HepG2 (cell line): ENCODE measurements around the gene CCT8. TPM values are rescaled to one million over a fixed set of nuclear protein-coding genes. Genes with fewer than 3 reads are reported as not detected.
A peak's percentile ranks its signal among the peaks of the same experiment; 100 is the strongest.

Source experiments
- CEBPZ ChIP-seq: IDR thresholded peaks from 2 replicates; pipeline ENCODE4 v1.6.1; 2012; ENCODE audit warnings: low read length, improper control_type of control experiment
- DNMT1 ChIP-seq: sonication (generic); formaldehyde crosslinking; IDR thresholded peaks from 2 replicates; pipeline ENCODE4 v1.5.1; 2020; ENCODE audit warnings: mild to moderate bottlenecking, missing genetic modification reagents
- DRAP1 ChIP-seq: IDR thresholded peaks from 2 replicates; pipeline ENCODE4 v1.6.1; 2016; ENCODE audit warnings: missing genetic modification reagents, missing compliant biosample characterization
- EEA1 ChIP-seq: sonication (generic); formaldehyde crosslinking; IDR thresholded peaks from 2 replicates; pipeline ENCODE4 v1.5.1; 2020; ENCODE audit warnings: mild to moderate bottlenecking, missing genetic modification reagents, borderline replicate concordance
- EZH2 ChIP-seq: conservative IDR thresholded peaks from 2 replicates; pipeline ENCODE4 v1.6.1; 2012; ENCODE audit warnings: mild to moderate bottlenecking, low read depth, low read length, moderate library complexity
- FOXC1 ChIP-seq: sonication (generic); formaldehyde crosslinking; IDR thresholded peaks from 2 replicates; pipeline ENCODE4 v1.8.0; 2022; ENCODE audit warnings: mild to moderate bottlenecking, missing genetic modification reagents, borderline replicate concordance
- FOXP1 ChIP-seq, 2 experiments: fragments of 450-650 bp in 1 of 2; IDR thresholded peaks; 2 replicates each; pipeline ENCODE4 v1.6.1; 2017 to 2018; ENCODE audit warnings: antibody characterized with exemption in 1 of 2
- GLI4 ChIP-seq: sonication (generic); formaldehyde crosslinking; IDR thresholded peaks from 2 replicates; pipeline ENCODE4 v1.5.1; 2020; ENCODE audit warnings: missing genetic modification reagents, mild to moderate bottlenecking, moderate library complexity, borderline replicate concordance
- HIC2 ChIP-seq: sonication (generic); formaldehyde crosslinking; IDR thresholded peaks from 2 replicates; pipeline ENCODE4 v1.9.0; 2022; ENCODE audit warnings: low read depth, missing genetic modification reagents
- LRRFIP1 ChIP-seq: sonication (generic); formaldehyde crosslinking; conservative IDR thresholded peaks from 2 replicates; pipeline ENCODE4 v1.4.0; 2020; ENCODE audit warnings: missing genetic modification reagents
- MAZ ChIP-seq, 2 experiments: sonication (generic) in 1 of 2; formaldehyde crosslinking in 1 of 2; IDR thresholded peaks; 2 replicates each; pipeline versions ENCODE4 v1.5.0 to v1.6.1; 2012 to 2020; ENCODE audit warnings: low read depth in 2 of 2, mild to moderate bottlenecking in 2 of 2, borderline replicate concordance in 1 of 2, improper control_type of control experiment in 1 of 2, low read length in 1 of 2, missing genetic modification reagents in 1 of 2, moderate library complexity in 1 of 2
- POLR2AphosphoS2 ChIP-seq: IDR thresholded peaks from 2 replicates; pipeline ENCODE4 v1.6.1; 2011; ENCODE audit warnings: low read depth, low read length, improper control_type of control experiment
- SMAD1 ChIP-seq: sonication (generic); formaldehyde crosslinking; IDR thresholded peaks from 2 replicates; pipeline ENCODE4 v1.4.0; 2020; ENCODE audit warnings: missing genetic modification reagents, low read depth, mild to moderate bottlenecking, borderline replicate concordance
- SMARCE1 ChIP-seq: fragments of 450-650 bp; IDR thresholded peaks from 2 replicates; pipeline ENCODE4 v1.6.1; 2017; ENCODE audit warnings: borderline replicate concordance
- TBX3 ChIP-seq: fragments of 450-650 bp; IDR thresholded peaks from 2 replicates; pipeline ENCODE4 v1.6.1; 2017; ENCODE audit warnings: antibody characterized with exemption, mild to moderate bottlenecking, inconsistent platforms, borderline replicate concordance
- ZNF12 ChIP-seq: sonication (generic); formaldehyde crosslinking; IDR thresholded peaks from 2 replicates; pipeline ENCODE4 v1.5.0; 2020; ENCODE audit warnings: missing genetic modification reagents
- ZNF576 ChIP-seq: sonication (generic); formaldehyde crosslinking; IDR thresholded peaks from 2 replicates; pipeline ENCODE4 v1.4.0; 2020; ENCODE audit warnings: mild to moderate bottlenecking, missing genetic modification reagents
- ZNF747 ChIP-seq: sonication (generic); formaldehyde crosslinking; IDR thresholded peaks from 2 replicates; pipeline ENCODE4 v1.8.1; 2023; ENCODE audit warnings: missing genetic modification reagents, mild to moderate bottlenecking, borderline replicate concordance
- ZNF788 ChIP-seq: sonication (generic); formaldehyde crosslinking; IDR thresholded peaks from 2 replicates; pipeline ENCODE4 v1.5.0; 2020; ENCODE audit warnings: mild to moderate bottlenecking, missing genetic modification reagents, borderline replicate concordance
- polyA plus RNA-seq, 8 experiments: library from polyadenylated mRNA; depleted of rRNA in 3 of 8; stranded (reverse) in 7 of 8; unstranded in 1 of 8; fragments of >200 nt; fragmentation: Illumina TruSeq in 4 of 8; extraction: Trizol in 4 of 8; gene quantifications; 2 replicates each; pipeline versions ENCODE4 v1.2.1 to v1.2.3, GENCODE V29; 2011 to 2016; ENCODE audit warnings: low read depth in 4 of 8, missing spikeins in 1 of 8, mixed read lengths in 1 of 8; ENCODE audit not compliant: insufficient read depth in 1 of 8
- total RNA-seq, 5 experiments: library from RNA; depleted of rRNA; stranded (reverse); fragments of >200 nt; fragmentation: Illumina TruSeq; extraction: Trizol; gene quantifications; 2 replicates each; pipeline ENCODE4 v1.2.3, GENCODE V29; 2016; ENCODE audit warnings: low read depth in 1 of 5

The CCT8 gene
- total and polyA plus RNA-seq, 2 of the 13 experiments (the other 11 are each of a cell fraction or from before 2014, with no cell fraction given): 127 to 325 TPM

- TF ChIP-seq HIC2: no peak
- TF ChIP-seq CEBPZ: no peak
- TF ChIP-seq GLI4 (CRISPR knock-in tag): peak; percentile 73; the same call in 1 of the 2 replicates
- TF ChIP-seq ZNF788: peak; percentile 81; the same call in 1 of the 2 replicates
- no peak for TF ChIP-seq TBX3
- TF ChIP-seq LRRFIP1 (CRISPR knock-in tag): no peak
- TF ChIP-seq POLR2AphosphoS2: peak; percentile 73; the same call in 1 of the 2 replicates
- TF ChIP-seq SMARCE1: no peak
- no peak for TF ChIP-seq EZH2
- peak; percentile 78; the same call in 1 of the 2 replicates for TF ChIP-seq MAZ (IDR thresholded peaks at IDR 0.05; ENCODE audit: borderline replicate concordance, low read depth, low read length)
- TF ChIP-seq MAZ (CRISPR knock-in tag; IDR thresholded peaks at IDR 0.05; ENCODE audit: low read depth): peak; percentile 70
- TF ChIP-seq SMAD1: no peak
- TF ChIP-seq FOXC1: peak; percentile 52; the same call in 1 of the 2 replicates
- peak; percentile 45; the same call in 1 of the 2 replicates for TF ChIP-seq ZNF12 (CRISPR knock-in tag)
- TF ChIP-seq ZNF747: no peak
- TF ChIP-seq FOXP1 (IDR thresholded peaks at IDR 0.05): no peak
- TF ChIP-seq FOXP1 (CRISPR knock-in tag; IDR thresholded peaks at IDR 0.05): peak; percentile 29; the same call in 1 of the 2 replicates
- no peak for TF ChIP-seq EEA1
- 0 out of 2 replicates have a peak, but pooled peaks have one; percentile 46 for TF ChIP-seq DNMT1 (CRISPR knock-in tag)
- 0 out of 2 replicates have a peak, but pooled peaks have one; percentile 14 for TF ChIP-seq ZNF576 (CRISPR knock-in tag)
- TF ChIP-seq DRAP1 (CRISPR knock-in tag): no peak
Measured at GRCh38 chr21:29073222-29074006, at the start of gene CCT8 (continued).
